Stimulated activated CD4-positive, alpha-beta T cell treated with anti-CD3 and anti-CD28 coated beads, Interleukin-2, amount 100 ng/mL, for 24 hours (primary cell): ENCODE measurements around the gene SLC24A4.

Experiments used
- DNase-seq, 2 donors: peaks; one replicate each; pipeline ENCODE4 v3.0.0-alpha.2; 2020

Gene SLC24A4

DNA sequence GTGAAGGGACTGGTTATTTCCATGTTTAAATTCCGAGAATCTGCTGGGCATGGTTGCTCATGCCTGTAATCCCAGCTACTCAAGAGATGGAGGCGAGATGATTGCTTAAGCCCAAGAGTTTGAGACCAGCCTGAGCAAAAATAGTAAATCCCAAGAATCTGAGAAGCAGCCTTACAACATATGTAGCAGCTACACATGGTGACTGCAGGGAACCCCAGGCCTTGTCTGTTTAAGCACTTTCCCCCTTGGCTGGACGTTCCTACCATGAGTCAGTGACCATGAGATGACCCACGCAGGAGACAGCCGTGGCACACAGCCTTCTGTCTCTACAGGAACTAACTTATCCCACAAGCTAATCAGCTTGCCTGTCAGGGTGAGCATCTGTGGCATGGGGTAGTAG lies 5.5 kb upstream of the SLC24A4 start:
- no peak for DNase-seq

DNA sequence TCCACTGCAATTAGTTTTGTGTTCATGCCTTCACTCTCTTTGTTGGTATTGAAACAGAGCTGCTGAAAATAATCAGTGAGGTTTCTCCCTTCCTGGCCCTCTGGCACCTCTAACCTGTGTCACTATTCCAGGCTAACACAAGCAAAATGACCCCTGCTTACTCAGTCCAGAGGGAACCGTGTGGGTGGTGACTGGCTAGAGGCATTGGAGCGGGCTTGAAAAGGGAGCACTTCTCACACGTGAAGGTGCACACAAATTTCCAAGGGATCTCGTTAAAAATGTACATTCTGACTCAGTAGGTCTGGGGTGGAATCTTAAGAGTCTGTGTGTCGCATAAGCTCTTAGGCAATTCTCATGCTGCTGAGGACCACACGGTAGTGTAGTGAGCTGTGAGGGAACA lies 1.3 kb upstream of the SLC24A4 start:
- DNase-seq, result no peak

DNA sequence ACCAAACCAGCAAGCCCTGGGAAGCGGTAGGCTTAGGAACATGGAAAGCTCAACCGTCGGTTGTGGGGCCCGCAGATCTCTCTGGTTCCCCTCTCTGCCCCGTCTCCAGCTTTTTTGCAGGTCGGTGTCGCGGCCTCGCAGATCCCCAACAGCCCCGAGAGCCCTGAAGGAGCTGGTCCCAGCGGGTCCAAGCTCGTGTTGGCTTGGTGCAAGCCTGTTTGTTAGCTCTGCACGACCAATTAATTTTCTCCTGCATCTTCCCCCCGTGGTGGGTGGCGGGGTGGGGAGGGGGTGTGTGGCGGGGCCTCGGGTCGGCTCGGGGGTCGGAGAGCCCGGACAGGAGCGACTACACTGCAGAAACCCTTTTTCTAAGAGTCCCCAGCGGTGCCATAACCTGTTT lies 449 bp upstream of the SLC24A4 start:
- no peak for DNase-seq

DNA sequence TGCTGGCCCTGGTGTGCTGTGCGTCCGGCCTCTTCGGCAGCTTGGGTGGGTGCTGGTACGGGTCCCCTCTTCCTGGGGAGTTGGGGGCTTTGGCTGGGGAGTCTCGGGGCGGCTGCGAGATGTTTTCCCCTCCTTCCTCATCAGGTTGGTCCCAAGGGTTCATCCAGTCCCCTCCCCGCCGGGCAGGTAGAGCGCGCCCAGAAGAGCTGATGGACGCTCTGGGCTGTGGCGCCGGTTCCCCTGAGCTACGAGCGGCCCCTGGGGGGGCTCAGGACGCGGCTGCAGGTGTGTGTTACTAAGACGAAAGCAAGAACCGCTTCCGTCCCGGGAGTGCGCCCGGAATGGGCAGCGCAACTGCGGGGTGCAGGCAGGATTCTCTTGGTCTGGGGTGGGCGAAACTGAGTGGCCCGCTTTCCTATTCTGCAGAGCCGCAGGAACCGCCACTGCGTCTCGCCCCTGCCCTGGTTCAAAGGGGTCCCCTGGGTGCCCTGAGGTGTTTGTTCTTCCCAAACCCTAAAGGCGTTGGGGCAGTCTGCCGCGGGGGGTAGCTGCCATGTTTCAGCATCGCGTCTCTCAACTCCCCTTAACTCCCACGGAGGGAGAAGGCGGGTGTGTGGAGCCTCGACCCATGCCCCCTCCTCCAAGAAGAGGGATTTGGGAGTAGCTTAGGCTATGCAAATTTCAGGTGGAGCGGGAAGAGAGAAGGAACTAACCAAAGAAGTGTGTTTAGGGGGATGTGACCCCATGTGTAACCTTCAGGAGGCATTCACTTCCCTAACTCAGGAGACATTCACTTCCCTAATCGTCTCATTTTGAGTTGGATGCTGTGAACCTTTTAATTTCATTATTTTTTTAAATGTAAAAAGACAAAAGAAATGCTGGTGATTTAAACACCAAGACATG lies 1.2 kb downstream of the SLC24A4 start:
- no peak for DNase-seq

DNA sequence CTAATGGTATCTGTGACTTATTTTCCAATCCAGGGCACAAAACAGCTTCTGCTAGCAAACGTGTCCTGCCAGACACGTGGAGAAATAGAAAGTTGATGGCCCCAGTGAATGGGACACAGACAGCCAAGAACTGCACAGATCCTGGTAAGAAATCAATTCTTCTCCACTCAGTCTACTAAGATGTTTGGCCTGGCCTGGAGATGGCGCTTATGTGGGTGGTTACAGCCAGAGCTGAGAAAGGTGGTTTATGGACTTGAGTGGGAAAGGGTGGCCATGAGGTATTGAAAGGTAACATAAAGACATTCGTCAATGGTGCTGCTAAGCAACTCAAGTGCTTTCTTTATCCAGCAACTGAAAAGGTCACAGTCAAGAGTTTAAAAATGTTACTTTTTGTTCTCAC lies 2.9 kb downstream of the SLC24A4 start:
- no peak for DNase-seq

DNA sequence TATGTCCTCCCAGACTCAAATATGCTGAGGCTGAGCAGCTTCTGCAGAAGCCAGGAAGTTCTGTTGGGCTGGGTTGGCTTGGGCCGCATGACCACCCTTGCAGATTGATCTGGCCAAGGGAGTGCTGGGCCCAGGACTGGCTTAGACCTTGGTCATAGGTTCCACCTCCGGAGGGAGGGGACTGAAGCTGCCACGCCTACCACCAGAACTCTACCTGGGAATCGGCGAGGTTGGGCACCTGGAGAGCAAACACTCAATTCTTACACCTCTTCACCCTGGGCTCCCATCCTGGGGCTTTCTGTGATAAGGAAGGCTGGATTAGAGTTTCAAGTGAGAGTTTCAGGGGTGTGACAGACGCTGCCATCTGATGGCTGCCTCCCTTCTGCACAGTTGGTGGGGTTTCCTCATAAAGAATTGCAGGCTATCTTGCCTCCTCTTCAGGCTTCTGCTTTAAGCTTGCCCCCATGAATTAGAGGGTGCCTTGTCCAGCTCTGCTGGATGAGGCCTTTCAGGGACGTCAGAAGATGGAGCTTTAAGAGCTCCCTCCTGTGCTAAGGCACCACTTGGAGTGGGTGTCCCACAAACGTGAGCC lies 5.8 kb downstream of the SLC24A4 start:
- DNase-seq, result no peak

DNA sequence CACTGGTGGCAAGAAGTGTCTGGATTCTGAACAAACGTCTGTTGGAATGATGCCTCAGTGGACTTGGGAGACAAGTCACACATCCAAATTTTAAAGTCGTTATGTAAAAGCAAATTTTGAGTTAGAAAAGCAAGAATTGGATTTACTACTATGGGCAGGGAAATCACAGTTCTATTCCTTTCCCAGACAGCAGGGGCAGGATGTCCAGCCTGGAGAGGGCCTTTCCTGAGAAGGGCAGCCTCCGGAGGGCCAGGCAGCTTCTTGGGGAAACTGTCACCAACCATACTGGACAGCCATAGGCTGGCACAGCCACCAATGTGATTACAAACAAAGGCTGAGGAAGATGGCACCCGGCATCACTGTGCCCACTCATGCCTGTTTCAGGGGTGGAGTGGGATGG lies 11.1 kb downstream of the SLC24A4 start:
- DNase-seq, result no peak

DNA sequence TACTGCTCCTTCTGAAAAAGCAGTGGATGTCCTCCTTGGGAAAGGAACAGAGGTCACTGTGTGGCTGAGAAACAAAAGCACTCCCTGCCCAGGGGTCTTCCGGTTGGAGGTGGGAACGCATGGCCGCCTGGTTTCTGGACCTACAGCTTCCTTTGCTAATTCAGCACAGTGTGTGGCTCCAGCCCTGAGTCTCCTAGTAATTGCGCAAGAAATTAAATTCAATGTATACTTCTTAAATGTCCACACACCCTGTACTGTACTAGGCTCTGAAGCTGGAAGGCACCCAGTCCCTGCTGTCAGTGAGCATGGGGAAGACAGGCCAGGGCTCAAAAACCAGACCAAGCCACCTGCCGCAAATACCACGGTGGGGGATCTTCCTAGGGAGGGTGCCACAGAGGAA lies 13.4 kb downstream of the SLC24A4 start:
- DNase-seq, result no peak

DNA sequence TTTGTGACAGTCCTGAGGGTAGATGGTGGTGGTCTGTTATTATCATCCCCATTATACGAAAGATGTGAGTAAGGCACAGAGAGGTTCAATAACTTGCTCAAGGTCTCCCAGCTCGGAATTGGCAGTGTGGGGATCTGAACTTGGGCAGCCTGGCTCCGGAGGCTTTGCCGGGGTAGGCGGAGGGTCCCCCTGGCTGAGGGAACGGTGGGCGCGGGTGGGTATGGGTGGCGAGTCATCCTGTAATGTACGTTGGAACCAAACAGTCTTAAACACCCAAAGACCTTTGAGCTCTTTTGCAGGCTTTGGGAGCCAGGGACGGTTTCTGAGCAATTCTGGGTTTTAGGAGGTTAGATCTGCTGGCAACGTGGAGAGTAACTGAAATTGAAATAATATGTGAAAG lies 16.5 kb downstream of the SLC24A4 start:
- no peak for DNase-seq

DNA sequence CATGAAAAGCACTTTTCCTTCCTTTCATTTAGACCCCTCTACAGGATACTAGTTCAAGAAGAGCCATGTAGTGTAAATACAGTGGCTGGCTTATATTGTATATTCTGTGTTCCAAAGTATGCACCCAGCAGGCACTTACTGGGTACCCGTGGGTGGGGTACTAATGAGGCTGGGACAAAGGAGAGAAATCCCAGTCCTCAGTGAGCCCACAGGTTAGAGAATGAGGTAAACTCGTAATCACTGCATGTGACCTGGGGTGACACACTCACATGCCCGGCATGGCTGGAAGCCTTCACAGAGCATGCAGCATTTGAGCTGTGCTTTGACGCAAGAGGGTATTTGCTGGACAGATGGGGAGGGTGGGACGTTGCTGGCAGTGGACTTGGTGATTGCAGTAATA lies 17.1 kb downstream of the SLC24A4 start:
- DNase-seq, result no peak

DNA sequence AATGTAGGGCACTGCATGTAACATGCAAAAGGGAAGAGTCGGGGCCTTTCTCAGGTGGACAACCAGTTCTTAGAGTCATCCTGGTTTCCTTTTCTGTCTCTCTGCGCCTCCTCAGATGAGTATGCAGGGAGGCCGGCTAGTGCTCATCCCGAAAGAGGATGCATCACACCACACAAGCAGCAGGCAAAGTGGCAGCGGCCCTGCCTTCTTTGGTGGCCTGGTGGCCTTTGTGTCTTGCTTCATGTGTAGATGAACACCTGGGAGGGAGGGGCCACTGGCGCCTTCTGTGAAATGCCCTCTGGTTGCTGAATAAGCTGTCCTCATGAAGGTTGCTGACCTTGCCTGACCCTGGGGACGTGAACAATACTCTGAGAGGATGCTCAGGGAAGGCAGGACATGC lies 18.0 kb downstream of the SLC24A4 start:
- peak; percentile 31 to 36 for DNase-seq

DNA sequence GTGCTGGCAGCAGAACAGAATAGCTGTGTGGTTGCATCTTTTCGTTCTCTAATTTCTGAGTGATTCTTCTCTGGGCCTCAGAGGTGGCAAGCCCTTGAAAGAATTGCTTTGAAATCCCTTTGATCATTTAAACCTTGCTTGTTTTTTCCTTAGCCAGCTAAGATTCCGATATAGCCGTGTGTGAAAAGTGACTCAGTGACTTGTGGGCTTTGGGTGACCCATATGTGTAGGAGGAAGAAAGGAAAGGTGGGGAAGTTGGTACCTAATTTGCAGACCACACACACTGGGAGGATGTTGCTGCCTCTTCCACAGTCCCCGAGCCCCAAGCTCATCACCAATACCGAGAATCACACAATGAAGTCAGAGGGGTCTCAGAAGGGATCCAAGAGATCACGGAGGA lies 18.8 kb downstream of the SLC24A4 start:
- DNase-seq, result peak; percentile 53 to 54

DNA sequence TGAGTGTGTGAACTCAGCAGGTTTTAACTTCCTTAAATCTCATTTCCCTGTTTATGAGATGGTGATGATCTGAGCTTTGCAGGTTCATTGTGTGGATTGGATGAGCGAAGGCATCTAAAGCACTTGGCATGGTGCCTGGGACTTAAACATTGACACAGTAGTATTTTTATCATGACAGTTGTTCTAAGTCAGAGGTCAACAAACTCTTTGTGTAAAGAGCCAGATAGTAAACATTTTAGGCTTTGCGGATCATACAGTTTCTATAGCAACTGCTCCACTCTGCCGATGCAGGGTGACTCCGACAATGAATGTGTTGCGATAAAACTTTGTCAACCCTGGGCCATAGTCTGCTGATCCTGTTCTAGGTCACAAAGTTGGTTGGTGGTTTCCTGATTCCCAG lies 25.2 kb downstream of the SLC24A4 start:
- no peak for DNase-seq

DNA sequence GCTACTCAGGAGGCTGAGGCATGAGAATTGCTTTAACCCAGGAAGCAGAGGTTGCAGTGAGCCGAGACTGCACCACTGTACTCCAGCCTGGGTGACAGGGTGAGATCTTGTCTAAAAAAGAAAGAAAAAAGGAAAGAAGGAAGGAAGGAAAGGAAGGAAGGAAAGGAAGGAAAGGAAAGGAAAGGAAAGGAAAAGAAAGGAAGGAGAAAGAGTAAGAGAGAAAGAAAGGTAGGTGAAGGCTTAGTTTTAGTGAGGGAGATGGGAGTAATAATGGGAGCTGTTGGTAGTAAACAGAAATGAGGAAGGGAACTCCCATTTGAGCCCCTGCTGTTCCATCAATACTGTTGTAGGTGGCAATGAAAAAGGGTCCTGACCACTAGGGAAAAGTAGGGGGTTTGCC lies 28.8 kb downstream of the SLC24A4 start:
- DNase-seq, result no peak

DNA sequence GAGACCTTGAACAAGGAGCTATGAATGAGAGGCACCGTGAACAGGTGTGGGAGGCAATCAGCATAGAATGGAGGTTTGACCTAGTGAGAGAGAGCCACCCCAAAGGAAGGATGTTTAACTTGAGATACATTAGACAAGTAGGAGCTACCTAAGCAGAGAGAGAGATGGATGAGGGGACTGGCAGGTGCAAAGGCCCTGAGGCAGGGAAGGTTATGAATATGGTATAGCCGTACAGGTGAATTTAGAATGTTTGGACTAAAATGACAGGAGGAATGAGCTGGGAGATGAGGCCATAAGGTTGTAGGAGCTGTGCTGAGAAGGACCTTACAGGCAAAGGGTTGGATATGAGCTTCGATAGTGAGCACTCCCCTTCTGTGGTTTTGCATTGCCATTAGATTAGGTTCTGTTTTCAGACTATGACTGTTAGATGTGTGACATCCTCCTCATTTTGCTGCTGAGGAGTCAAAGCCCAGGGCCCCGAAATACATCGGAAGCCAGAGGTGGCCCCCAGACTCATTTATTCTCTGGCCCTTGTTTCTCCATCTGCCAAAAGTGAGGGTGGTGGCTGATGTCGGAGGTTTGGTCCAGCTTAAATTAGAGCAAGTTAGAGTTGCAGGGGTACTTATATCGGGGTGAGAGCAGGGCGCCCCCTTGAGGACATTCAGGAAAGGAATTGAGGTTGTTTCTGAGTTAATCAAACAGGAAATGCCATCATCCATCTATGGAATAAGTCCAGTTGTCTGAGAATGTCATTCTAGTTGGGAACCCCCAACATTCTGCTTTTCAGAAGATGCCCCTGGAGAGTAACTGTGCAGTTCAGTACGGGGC lies 29.4 kb downstream of the SLC24A4 start:
- DNase-seq, result peak; percentile 44 to 52

DNA sequence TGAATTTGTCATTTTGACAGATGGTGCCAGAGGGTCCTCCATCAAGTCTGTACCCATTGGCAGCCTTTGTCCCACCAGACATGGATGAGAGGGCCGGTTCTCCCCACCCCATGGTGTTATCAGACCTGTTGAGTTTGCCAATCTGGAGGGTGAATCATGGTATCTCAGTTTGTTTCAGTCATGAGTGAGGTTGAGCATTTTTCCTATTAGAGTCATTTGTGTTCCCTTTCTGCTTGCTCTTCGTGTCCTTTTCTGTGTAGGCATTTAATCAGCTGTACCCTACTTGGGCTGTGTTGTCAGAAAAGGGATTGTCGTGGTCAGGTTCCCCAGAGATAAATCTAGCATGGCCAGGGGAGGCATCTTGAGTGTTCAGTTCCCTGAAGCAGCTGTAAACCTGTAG lies 30.5 kb downstream of the SLC24A4 start:
- DNase-seq, result no peak

DNA sequence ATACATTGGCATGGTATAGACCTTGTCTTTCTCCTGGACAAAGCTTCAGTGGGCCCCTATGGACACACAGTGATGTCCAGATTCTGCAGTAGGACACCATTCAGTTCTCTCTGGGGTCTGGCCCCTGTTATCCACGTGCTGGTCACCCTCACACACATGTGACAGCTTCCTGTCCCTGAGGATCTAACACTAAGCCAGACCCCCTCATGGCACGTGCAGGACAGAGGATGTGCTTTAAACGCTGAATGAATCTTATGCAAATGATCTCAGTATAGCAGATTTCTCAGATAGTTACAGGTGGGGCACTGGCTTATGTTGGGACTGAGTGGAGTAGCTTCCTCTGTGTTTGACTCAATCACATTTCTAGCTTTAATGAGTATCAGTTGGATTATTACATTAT lies 33.7 kb downstream of the SLC24A4 start:
- DNase-seq, result no peak

DNA sequence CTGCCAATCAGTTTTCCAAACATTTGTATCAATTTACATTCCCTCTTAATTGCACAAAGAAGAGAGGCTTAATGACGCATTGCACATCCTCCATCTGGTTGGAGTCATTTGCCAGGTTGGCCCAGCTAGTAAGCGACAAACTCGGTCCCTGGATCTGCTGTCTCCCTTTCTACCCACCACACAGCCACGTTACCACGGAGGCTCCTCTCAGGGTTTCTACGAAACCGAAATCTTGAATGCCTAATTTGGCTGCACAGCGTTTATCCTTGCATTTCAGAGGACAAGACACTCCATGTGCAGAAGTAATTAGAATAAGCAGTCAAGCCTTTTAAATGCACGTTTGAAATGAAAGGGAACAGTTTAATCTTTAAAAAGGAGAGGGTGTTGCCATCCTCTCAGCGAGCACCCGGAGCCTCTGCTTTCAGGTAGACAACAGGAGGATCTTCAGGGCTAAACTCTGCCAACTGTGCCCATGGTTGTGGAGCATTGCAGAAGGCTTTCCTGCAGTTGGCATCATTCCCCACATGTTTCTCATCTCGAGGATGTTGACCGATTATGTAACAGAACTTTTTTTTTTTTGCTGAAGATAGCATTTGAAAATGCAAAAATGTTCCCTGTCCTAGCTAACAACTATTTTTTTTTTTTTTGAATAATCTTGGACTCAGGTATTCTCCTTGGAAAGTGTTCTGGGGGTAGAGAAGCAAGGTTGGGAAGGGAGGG lies 37.8 kb downstream of the SLC24A4 start:
- DNase-seq, result no peak

DNA sequence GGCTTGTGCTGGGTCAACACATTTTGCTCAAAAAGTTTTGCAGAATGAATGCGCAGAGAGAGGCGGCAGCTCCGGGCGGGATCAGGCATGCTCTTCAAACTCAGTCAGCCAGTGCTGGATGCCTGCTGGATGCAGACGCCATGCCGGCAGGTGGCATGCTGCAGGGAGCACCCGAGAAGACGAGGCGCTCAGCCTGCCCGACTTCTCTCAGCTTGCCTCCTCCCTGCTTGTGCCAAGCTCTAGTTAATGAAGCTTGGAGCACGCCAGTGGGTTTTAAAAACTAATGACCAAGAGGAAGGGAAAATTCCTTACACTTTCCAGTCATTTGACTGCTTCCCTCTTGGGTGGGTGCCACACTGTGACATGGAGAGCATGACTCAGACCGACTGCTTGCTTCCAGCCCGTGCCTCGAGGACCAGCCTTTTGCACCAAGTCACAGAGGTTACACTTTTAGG lies 39.8 kb downstream of the SLC24A4 start:
- no peak for DNase-seq

DNA sequence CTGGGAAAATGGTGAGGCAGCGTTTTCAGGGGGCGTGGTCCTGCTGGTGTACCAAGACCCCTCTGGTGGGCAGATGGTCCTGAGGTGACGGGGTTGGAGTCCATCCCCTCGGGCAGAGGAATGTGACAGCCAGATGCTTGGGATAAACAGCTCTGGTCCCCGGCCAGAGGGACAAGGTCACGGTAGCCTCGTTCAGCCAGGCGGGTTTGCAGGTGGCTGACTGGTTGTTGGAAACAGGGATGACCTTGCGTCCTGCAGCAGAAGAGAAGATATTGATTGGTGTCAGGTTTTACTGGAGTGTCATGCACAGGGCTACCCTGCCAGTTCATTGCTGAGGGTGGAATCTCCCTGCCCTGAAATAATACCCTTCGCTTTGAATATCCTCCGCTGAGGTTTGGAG lies 43.3 kb downstream of the SLC24A4 start:
- DNase-seq, result no peak

DNA sequence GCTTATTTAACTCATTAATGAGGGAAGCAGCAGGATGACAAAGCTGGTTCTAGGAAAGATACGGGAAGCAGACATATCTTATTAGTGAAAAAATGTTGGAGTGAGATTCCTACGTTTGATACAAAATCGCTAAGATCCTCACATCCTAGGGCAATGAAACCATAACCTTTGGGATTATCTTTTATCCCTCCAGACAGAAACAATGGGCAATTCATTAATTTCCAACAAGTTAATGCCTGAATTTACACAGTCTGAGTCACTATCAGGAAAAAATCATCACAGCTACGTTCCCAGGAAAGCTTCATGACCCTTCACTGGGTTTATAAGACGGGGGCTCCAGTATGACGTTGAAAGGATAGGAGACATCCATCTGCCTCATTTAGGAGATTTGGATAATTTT lies 45.0 kb downstream of the SLC24A4 start:
- DNase-seq, result no peak

DNA sequence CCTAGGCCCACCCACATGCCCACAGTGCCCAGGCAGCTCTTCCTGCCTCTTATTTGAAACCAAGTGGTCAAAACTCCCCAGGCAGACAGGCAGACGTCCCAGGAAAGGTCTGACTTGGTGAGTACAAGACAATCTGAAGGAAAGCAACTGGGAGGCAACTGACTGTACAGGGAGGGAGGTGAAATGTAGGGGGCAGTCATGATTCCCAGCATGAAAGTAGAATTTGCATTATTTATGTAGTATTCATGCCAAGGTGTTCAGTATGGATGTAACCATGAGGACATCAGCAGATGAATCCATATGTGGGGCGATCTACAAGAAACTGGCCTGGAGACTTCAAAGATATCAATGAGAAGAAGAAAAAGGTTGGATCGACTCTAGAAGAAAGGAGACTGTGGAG lies 46.1 kb downstream of the SLC24A4 start:
- no peak for DNase-seq

DNA sequence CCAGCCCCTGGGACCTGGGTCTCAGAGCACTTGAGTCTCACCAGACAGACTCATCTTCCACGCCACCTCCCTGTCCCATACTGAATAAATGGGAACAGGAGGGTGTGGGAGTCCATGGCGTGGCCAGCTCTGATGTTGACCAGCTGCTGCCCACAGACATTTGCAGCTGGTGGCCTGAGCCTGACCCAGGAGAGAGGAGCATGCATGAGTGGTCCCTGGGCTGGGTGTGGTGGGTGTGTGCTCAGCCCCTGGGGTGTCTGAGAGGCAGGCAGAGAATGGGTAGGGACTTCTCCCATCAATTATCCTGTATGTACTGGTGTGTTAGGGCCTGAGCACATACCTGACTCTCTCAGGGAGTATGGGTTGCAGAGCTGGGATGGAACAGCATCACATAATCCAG lies 49.3 kb downstream of the SLC24A4 start:
- DNase-seq, result no peak
